CD14-positive monocyte (primary cell): Measurements from ENCODE around the gene IKZF1. TPM values are rescaled to one million over a fixed set of nuclear protein-coding genes. Genes with fewer than 3 reads are reported as not detected.

Source experiments
- DNase-seq, 3 donors: peaks; one replicate each; pipeline ENCODE4 v3.0.0-alpha.2; 2011 to 2022
- H2AFZ ChIP-seq: 2 replicates; pipeline ENCODE4 v1.6.0; 2012; ENCODE audit warnings: mild to moderate bottlenecking, low read depth, low read length, inconsistent platforms; ENCODE audit not compliant: insufficient read depth, poor library complexity, severe bottlenecking
- H3K27ac ChIP-seq, 2 donors: 1 replicate in 1 of 2; 2 replicates in 1 of 2; pipeline ENCODE4 v1.5.1; 2012 to 2013; ENCODE audit warnings: low read length in 2 of 2, control low read depth in 1 of 2, inconsistent platforms in 1 of 2, low read depth in 1 of 2, mild to moderate bottlenecking in 1 of 2
- H3K27me3 ChIP-seq, 2 donors: one replicate each; pipeline versions ENCODE4 v1.6.0 to v1.6.1; 2011 to 2013; ENCODE audit warnings: low read length in 2 of 2; ENCODE audit not compliant: control insufficient read depth in 2 of 2, insufficient read depth in 2 of 2
- H3K36me3 ChIP-seq, 2 donors: replicated peaks in 1 of 2; 1 replicate in 1 of 2; 2 replicates in 1 of 2; pipeline versions ENCODE4 v1.5.1 to v1.6.1; 2012 to 2013; ENCODE audit warnings: low read length in 2 of 2, control low read depth in 1 of 2, inconsistent platforms in 1 of 2, mild to moderate bottlenecking in 1 of 2; ENCODE audit not compliant: insufficient read depth in 2 of 2, control insufficient read depth in 1 of 2
- H3K4me1 ChIP-seq, 2 donors: 1 replicate in 1 of 2; 2 replicates in 1 of 2; pipeline versions ENCODE4 v1.5.1 to v1.6.1; 2012 to 2013; ENCODE audit warnings: low read length in 2 of 2, control low read depth in 1 of 2, inconsistent platforms in 1 of 2, mild to moderate bottlenecking in 1 of 2, moderate library complexity in 1 of 2; ENCODE audit not compliant: insufficient read depth in 2 of 2, control insufficient read depth in 1 of 2
- H3K4me2 ChIP-seq: replicated peaks from 2 replicates; pipeline ENCODE3; 2012; ENCODE audit warnings: low read length, moderate library complexity, mild to moderate bottlenecking; ENCODE audit not compliant: poor library complexity, severe bottlenecking; ENCODE audit errors: extremely low read depth
- H3K4me3 ChIP-seq, 3 experiments: fragments of 200-600 bp in 1 of 3; sonication (generic) in 1 of 3; replicated peaks in 1 of 3; 1 replicate in 2 of 3; 2 replicates in 1 of 3; pipeline ENCODE4 v1.5.1; 2011 to 2013; ENCODE audit warnings: low read length in 3 of 3, mild to moderate bottlenecking in 3 of 3, control low read depth in 2 of 3, low read depth in 2 of 3, inconsistent platforms in 1 of 3, moderate library complexity in 1 of 3
- H3K79me2 ChIP-seq: 2 replicates; pipeline ENCODE4 v1.6.0; 2012; ENCODE audit warnings: mild to moderate bottlenecking, control low read depth, inconsistent platforms, low read length, moderate library complexity; ENCODE audit not compliant: insufficient read depth
- H3K9ac ChIP-seq: 2 replicates; pipeline ENCODE4 v1.6.0; 2017; ENCODE audit warnings: low read length, mild to moderate bottlenecking; ENCODE audit not compliant: insufficient read depth, poor library complexity, severe bottlenecking
- H3K9me3 ChIP-seq, 2 donors: replicated peaks in 1 of 2; 1 replicate in 1 of 2; 2 replicates in 1 of 2; pipeline versions ENCODE4 v1.5.1 to v1.6.1; 2012 to 2013; ENCODE audit warnings: low read length in 2 of 2, control low read depth in 1 of 2; ENCODE audit not compliant: control insufficient read depth in 1 of 2, insufficient read depth in 1 of 2
- H4K20me1 ChIP-seq: 2 replicates; pipeline ENCODE4 v1.6.0; 2012; ENCODE audit warnings: mild to moderate bottlenecking, low read length, control low read depth, moderate library complexity; ENCODE audit not compliant: insufficient read depth
- H3K27ac Mint-ChIP-seq, 7 donors: one replicate each; pipeline ENCODE4 v1.8.0; 2020; ENCODE audit warnings: mild to moderate bottlenecking in 7 of 7, mixed read lengths in 7 of 7, moderate library complexity in 6 of 7, inconsistent platforms in 2 of 7
- H3K27me3 Mint-ChIP-seq, 3 donors: one replicate each; pipeline ENCODE4 v1.8.0; 2021 to 2022; ENCODE audit warnings: low read depth in 3 of 3, mild to moderate bottlenecking in 3 of 3, mixed read lengths in 3 of 3, moderate library complexity in 3 of 3, inconsistent platforms in 1 of 3
- H3K36me3 Mint-ChIP-seq, 2 donors: one replicate each; pipeline ENCODE4 v1.8.0; 2020; ENCODE audit warnings: mixed read lengths in 2 of 2, inconsistent platforms in 1 of 2, mild to moderate bottlenecking in 1 of 2
- H3K4me1 Mint-ChIP-seq: one replicate; pipeline ENCODE4 v1.8.0; 2020; ENCODE audit warnings: mild to moderate bottlenecking, mixed read lengths
- H3K4me3 Mint-ChIP-seq, 2 donors: one replicate each; pipeline ENCODE4 v1.8.0; 2020; ENCODE audit warnings: mild to moderate bottlenecking in 2 of 2, mixed read lengths in 2 of 2, moderate library complexity in 1 of 2
- H3K9me3 Mint-ChIP-seq, 7 donors: one replicate each; pipeline ENCODE4 v1.8.0; 2020 to 2022; ENCODE audit warnings: mixed read lengths in 7 of 7, mild to moderate bottlenecking in 6 of 7, moderate library complexity in 6 of 7, inconsistent platforms in 2 of 7
- WGBS: methylation state at CpG from one replicate; pipeline ENCODE4 v1.1.5; 2013; ENCODE audit warnings: missing lambda C conversion rate; ENCODE audit not compliant: insufficient coverage; 5-methylcytosine and 5-hydroxymethylcytosine counted together
- intact Hi-C, 2 donors: fragments of 100-400 bp; cut with micrococcal nuclease; formaldehyde crosslinking; loops; one replicate each; pipeline versions ENCODE4 v1.15.0 to v1.15.1; 2023
- polyA plus RNA-seq, 3 donors: library from polyadenylated mRNA; depleted of rRNA in 1 of 3; unstranded in 2 of 3; stranded (reverse) in 1 of 3; fragments of 300-500 nt in 2 of 3; fragments of >200 nt in 1 of 3; fragmentation: Illumina TruSeq in 2 of 3; gene quantifications; 1 replicate in 2 of 3; 2 replicates in 1 of 3; pipeline ENCODE4 v1.2.3, GENCODE V29; 2012 to 2021
- TF ChIP-seq, protein P1 (sequence below): fragments of 200-600 bp; IDR thresholded peaks from one replicate; pipeline ENCODE4 v1.8.0; 2022; ENCODE audit warnings: antibody characterized with exemption, mild to moderate bottlenecking

IKZF1 gene
- polyA plus RNA-seq, 3 donors, result 38.4 to 130 (median 80.2) TPM

DNA sequence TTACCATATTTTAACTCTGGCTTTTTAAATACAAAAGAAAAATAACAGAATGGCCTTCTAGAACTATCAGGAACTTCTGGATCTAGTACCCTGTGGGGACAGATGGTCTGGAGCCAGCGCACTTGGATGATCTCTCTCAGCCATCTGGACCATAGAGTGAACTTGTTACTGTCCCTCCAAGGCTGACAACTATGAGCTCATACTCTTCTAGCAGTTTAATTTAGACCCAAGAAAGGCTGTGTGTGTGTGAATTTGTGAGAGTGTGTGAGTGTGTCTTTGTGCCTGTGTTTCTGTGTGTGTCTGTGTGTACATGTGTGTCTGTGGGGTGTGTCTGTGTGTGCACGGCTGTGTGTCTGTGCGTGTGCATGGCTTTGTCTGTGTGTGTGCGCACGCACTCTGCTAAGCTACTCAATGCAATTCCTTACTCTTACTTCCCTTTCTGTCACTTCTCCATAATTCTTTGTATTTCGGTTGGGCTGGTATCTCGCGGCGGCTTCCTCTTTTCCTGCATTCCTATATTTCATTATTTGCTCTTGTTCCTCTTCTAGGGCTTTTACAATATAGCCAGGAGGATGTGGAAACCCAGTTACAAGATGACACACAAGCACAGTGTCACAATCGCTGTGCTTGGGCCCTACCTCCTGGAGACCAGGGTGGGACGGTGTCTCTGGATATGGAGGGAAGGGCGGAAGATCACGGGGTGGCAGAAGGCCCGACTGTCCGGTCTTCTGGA, 51.9 kb downstream of the IKZF1 start:
- Histone ChIP-seq H4K20me1 (peaks cover 92% of the 10 kb centered on the region), H3K27ac (peak overlapping the region; percentile 94 to 97), H2AFZ (peak overlapping the region; percentile 49), H3K4me2 (peak overlapping the region; percentile 64), H3K27me3 (no peaks in the 10 kb centered on the region), H3K79me2 (peaks cover 86% of the 10 kb centered on the region), H3K36me3 (peaks cover 40 to 77% of the 10 kb centered on the region in 2 donors), H3K9me3 (no peaks in the 10 kb centered on the region), H3K9ac (peak overlapping the region; percentile 61), H3K4me3 (peak overlapping the region in 1 of 3 experiments; percentile 51), H3K4me1 (peaks cover 75 to 85% of the 10 kb centered on the region in 2 donors)
- TF ChIP-seq, protein P1, sequence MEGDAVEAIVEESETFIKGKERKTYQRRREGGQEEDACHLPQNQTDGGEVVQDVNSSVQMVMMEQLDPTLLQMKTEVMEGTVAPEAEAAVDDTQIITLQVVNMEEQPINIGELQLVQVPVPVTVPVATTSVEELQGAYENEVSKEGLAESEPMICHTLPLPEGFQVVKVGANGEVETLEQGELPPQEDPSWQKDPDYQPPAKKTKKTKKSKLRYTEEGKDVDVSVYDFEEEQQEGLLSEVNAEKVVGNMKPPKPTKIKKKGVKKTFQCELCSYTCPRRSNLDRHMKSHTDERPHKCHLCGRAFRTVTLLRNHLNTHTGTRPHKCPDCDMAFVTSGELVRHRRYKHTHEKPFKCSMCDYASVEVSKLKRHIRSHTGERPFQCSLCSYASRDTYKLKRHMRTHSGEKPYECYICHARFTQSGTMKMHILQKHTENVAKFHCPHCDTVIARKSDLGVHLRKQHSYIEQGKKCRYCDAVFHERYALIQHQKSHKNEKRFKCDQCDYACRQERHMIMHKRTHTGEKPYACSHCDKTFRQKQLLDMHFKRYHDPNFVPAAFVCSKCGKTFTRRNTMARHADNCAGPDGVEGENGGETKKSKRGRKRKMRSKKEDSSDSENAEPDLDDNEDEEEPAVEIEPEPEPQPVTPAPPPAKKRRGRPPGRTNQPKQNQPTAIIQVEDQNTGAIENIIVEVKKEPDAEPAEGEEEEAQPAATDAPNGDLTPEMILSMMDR, result no peak
- peaks cover 67 to 83% of the 10 kb centered on the region in 2 donors for H3K36me3 Mint-ChIP-seq
- DNase-seq, result peak; percentile 95 to 98 (median 98)
- 0% methylated on average over 12 of the region's 15 CpGs for WGBS
- H3K27me3 Mint-ChIP-seq, result no peaks in the 10 kb centered on the region
- H3K4me1 Mint-ChIP-seq, result peaks cover 96% of the 10 kb centered on the region
- peak overlapping the region; percentile 96 to 100 (median 99) for H3K27ac Mint-ChIP-seq
- peaks cover 0 to 2% (median 0%) of the 10 kb centered on the region in 7 donors for H3K9me3 Mint-ChIP-seq
- intact Hi-C loops, result loop anchor here (5.0 kb wide), 4 partner anchors 39 to 139 kb away; no protein-coding TSS in a partner anchor
- peak overlapping the region; percentile 56 to 75 for H3K4me3 Mint-ChIP-seq

DNA sequence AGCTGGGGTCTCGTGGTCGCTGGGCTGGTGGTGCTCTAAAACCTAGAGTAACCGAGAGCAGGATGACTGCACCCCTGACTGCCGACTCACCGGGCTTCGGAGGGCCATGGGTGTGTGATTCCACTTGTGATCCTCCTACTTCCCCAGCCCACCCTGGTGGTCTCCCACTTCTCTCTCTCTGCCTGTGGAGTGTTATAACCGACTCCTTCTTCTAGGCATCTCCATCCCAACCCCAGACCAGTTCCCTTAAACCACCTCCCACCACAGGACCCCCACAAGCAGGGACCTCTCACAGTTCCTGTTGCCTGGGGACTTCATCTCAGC, 52.4 kb downstream of the IKZF1 start:
- H3K4me1 Mint-ChIP-seq, result peaks cover 93% of the 10 kb centered on the region
- intact Hi-C loops, result loop anchor here (5.0 kb wide), 4 partner anchors 40 to 140 kb away; no protein-coding TSS in a partner anchor
- H3K36me3 ChIP-seq, result peaks cover 44 to 77% of the 10 kb centered on the region in 2 donors
- peak overlapping the region; percentile 61 for H3K9ac ChIP-seq
- H3K27ac ChIP-seq, result peak overlapping the region; percentile 94 to 97
- H3K4me2 ChIP-seq, result peak overlapping the region; percentile 64
- no peaks in the 10 kb centered on the region for H3K9me3 ChIP-seq
- H3K9me3 Mint-ChIP-seq, result peaks cover 0 to 2% (median 0%) of the 10 kb centered on the region in 7 donors
- peak overlapping the region; percentile 49 for H2AFZ ChIP-seq
- H3K27me3 ChIP-seq, result no peaks in the 10 kb centered on the region
- peaks cover 67 to 83% of the 10 kb centered on the region in 2 donors for H3K36me3 Mint-ChIP-seq
- peaks cover 71 to 83% of the 10 kb centered on the region in 2 donors for H3K4me1 ChIP-seq
- H3K27me3 Mint-ChIP-seq, result no peaks in the 10 kb centered on the region
- peak overlapping the region; percentile 56 to 72 for H3K4me3 Mint-ChIP-seq
- TF ChIP-seq, protein P1, result no peak
- H3K79me2 ChIP-seq, result peaks cover 86% of the 10 kb centered on the region
- H3K4me3 ChIP-seq, result peak overlapping the region in 1 of 3 experiments; percentile 51
- peaks cover 92% of the 10 kb centered on the region for H4K20me1 ChIP-seq
- H3K27ac Mint-ChIP-seq, result peak overlapping the region; percentile 96 to 100 (median 99)
- 0% methylated on average over 2 of the region's 7 CpGs for WGBS
- DNase-seq, result no peak
